GM12864 (cell line): Measurements from ENCODE around the gene RIMS4.

Source experiments
- DNase-seq: peaks from one replicate; pipeline ENCODE4 v3.0.0-alpha.2; 2011; ENCODE audit warnings: low read depth
- H3K4me3 ChIP-seq: 2 replicates; pipeline ENCODE4 v1.5.1; 2011; ENCODE audit warnings: mild to moderate bottlenecking, low read depth, low read length, control low read depth
- CTCF ChIP-seq: IDR thresholded peaks from 2 replicates; pipeline ENCODE4 v1.5.1; 2011; ENCODE audit warnings: low read depth, mild to moderate bottlenecking, moderate library complexity, low read length, control low read depth, inconsistent platforms; ENCODE audit errors: missing control alignments

Gene RIMS4

GRCh38 chr20:44805979-44806620 lies 4.2 kb downstream of the RIMS4 start:
- no peak for TF ChIP-seq CTCF
- DNase-seq = no peak
- no peak overlapping the region for H3K4me3 ChIP-seq

DNA sequence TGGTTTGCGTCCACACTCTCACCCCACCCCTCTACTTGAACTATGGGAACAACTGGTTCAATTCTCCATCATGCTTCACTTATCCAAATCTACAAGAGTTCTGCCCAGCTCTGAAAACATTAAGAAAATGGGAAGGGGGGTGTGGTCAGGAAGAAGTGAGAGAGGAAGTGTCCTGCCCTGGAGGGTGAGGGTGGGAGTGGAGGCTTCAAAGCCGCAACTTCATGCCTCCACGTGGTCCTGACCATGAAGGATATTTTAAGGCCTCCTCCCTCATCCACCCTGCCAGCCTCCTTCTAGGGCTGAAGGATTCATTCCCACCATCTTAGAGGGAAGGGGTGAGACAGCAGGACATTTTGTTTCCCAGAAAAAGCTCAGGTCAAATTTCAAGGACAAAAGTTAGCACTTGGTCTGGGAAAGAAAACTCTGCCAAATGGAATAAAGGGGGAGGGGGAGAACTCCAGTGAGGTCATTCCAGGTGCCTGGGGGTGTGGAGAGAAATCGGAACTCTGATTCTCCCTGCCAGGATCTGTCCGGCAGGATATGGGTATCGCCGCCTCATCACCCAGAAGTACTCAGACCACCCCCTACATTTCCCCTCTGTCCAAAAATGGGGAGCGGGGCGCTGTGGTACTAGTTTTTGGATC lies 4.9 kb downstream of the RIMS4 start:
- no peak for TF ChIP-seq CTCF
- H3K4me3 ChIP-seq = no peak overlapping the region
- no peak for DNase-seq

DNA sequence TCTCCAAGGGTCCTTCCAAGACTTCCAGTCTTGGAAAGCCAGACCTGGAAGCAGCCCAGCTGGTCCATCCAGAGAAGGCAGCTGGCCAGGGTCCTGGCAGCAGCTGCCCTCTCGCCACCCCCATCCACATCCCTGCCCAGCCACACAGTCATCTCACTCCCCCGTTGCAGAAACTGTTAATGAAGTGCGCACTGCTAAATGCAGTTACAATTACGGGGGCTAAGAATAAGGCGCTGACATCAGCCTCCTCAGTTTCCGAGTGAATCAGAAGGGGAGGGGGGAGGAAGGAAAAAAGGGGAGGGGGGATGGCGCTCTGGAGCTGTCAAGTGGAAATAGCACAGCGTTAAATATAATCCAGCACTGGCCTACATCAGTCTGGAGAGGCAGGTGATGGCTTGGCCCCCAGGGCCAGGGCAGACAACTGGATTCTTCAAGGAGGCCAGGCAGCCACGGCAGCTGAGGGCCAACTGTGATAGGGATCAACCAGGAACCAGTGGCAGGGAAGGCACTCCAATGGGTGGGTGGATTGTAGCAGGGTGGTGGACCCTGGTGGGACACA lies 6.9 kb downstream of the RIMS4 start:
- no peak for DNase-seq

GRCh38 chr20:44802702-44803101 lies 7.6 kb downstream of the RIMS4 start:
- no peak overlapping the region for H3K4me3 ChIP-seq
- no peak for TF ChIP-seq CTCF

More for the DNA sequence above, 6.9 kb downstream of the RIMS4 start:
- no peak overlapping the region for H3K4me3 ChIP-seq
- TF ChIP-seq CTCF = no peak

GRCh38 chr20:44800391-44801046 lies 9.8 kb downstream of the RIMS4 start:
- DNase-seq = no peak
- TF ChIP-seq CTCF = peak; percentile 30
- H3K4me3 ChIP-seq = no peak overlapping the region

More at GRCh38 chr20:44802702-44803101, 7.6 kb downstream of the RIMS4 start:
- no peak for DNase-seq

- H3K4me3 ChIP-seq = no peak overlapping the region
- TF ChIP-seq CTCF = no peak
- no peak for DNase-seq
Measured at GRCh38 chr20:44799691-44800090, 10.7 kb downstream of the RIMS4 start.
